Activated CD4-positive, CD25-positive, alpha-beta regulatory T cell treated with anti-CD3 and anti-CD28 coated beads, Interleukin-2, amount 50 U/mL, for 16 hours (primary cell): ENCODE measurements around the gene FXYD3.

Experiments used
- DNase-seq: peaks from one replicate; pipeline ENCODE4 v3.0.0-alpha.2; 2020; ENCODE audit warnings: low read depth, low spot score

The FXYD3 gene

DNA sequence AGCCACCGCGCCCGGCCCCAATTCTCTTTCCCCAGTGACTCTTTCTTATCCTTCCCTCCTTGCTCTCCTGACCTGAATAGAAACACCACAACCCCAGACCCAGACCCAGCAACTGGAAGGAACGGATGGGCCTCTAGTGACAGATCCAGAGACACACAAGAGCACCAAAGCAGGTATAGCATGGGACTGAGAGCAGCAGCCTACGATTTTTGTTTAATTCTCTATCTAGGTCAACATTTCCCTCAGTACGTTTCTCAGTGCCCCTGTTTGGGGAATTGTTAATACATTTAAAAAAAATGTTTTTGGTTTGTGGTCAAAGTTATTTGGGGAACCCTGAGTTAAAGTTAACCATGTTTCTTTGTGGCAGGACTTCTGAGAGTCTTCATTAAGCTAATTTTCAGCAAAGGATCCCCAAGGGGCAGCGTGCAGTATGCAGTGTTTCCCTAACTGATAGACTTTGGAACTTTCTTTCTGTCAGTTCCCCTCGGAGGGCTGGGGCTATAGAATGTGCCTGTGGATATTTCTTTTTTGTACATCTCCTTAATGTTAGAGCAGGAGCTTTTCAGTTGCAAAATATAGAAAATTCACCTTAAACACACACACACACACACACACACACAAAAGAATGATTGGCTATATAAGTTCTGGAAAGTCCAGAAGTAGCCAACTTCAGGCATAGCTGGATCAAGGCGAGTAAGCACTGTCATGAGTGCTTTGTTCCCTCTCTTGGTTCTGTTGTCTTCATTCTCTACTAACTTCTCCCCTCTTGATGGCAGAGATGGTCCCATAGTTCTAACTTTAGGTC is 45.2 kb downstream of the FXYD3 start:
- no peak for DNase-seq

DNA sequence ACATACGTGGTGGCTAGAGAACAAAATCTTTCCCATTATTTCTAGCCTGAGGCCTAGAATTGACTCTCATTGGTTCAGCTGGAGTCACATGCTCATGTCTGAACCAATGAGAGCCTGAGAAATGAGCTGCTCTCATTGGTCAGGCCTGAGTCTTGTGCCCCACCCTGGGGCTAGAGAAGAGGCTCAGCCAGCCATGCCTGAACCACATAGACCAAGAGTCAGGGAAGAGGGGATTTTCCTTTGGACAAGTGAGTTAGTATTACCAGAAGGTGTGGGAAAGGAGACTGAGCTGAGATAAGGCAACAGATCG is 45.8 kb downstream of the FXYD3 start:
- no peak for DNase-seq

DNA sequence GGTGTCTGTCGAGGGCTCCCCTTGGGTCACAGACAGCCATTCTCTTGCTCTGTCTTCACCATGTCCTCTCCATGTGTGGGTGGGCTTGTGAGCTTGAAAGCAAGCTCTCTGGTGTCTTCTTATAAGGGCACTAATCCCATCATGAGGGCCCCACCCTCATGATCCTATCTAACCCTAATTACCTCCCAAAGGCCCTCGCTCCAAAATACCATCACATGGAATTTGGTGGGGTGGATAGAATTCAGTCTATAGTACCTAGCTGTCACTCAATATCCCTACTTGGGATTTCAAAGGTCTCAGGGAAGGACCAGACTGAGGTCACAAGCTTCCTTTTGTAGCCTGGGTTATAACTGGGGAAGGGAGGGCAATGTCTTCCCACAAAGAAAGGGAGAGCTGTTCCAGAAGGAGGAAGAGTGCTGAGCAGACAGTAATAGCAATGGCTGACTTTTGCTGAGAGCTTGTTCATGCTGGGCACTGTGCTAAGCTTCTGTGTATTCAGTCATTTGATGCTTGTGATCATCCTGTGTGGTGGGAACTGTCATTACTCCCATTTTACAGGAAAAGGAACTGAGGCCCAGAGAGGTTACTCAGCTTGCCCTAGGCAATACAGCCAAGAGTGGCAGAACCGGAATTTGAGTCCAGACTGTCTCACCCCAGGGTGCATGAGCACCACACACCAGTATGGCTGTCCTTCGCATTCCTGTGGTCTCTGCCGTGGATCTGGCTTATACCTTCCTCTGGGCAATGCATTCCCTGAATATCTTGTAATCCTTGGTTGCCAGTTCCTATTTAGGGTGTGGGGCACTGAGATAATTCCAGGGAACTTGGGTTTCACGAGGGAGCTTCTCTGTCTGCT is 47.1 kb downstream of the FXYD3 start:
- no peak for DNase-seq

DNA sequence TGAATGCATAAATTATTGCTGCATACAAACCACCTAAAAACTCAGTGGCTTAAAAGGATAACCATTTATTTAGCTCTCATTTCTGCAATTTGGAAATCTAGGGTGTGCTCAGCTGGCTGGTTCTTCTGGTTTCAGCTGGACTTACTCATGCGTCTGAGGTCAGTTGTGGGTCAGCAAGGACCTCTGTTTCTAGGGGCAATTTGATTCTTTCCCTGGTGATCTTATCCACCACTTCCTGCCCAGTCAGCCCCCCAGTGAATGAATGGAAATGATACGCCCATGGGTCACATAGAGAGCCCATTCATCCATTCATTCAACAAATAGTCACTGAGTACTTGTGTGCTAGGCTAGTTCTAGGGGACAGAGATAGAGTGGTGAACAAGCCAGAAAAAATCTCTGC is 48.8 kb downstream of the FXYD3 start:
- DNase-seq: no peak

DNA sequence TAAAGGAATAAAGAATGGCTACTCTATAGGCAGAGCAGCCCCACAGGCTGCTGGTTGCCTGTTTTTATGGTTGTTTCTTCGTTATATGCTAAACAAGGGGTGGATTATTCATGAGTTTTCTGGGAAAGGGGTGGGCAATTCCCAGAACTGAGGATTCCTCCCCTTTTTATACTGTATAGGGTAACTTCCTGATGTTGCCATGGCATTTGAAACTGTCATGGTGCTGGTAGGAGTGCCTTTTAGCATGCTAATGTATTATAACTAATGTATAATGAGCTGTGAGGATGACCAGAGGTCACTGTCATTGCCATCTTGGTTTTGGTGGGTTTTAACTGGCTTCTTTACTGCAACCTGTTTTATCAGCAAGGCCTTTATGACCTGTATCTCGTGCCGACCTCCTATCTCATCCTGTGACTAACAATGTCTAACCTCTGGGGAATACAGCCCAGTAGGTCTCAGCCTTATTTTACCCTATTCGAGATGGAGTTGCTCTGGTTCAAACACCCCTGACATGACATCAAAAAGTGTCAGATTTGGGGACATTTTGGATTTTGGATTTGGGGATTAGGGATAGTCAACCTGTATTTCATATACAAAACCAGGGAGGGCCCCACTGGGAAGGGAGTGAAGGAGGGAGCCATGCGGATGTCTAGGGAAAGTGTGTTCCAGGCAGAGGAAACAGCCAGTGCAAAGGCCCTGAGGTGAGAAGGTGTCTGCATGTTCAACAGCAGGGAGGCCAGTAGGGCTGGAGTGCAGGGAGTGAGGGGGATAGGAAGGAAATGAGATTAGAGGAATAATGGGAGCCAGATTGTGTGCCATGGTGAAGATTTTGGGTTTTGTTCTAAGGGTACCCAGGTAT is 49.8 kb downstream of the FXYD3 start:
- no peak for DNase-seq

DNA sequence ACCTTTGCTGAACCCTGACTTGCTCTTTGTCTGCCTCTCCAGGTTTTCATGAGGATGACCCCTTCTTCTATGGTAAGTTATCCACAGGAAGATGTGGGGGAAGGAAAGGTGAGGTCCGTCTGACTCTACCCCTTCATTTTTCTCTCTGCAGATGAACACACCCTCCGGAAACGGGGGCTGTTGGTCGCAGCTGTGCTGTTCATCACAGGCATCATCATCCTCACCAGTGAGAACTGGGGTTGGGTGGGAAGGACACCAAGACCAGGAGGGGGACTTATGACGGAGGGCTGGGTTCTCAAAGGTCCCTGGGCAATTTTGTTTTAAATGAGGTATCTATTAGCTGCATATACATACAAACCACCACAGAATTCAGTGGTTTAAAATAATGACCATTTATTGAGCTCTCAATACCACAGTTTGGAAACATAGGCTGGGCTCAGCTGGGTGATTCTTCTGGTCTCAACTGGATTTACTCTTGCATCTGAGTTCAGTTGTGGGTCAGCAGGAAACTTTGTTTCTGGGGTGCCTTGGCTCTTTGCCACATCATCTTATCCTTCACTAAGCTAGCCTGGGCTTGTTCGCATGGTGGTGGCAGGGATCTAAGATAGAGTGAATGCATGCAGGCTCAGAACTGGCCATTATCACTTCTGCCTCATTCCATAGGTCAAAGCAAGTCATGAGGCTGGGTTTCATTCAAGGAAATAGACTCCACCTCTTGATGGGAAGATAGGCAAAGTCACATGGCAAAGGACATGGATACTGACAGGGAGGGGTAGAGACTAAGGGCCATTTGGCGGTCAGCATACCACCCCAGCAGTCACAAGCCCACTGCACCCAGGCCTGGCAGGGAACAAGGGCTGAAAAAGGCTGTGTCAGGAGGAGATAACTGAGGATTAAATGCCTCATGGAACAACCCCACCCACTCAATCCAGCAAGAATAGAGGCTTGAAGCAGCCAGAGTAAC is 50.8 kb downstream of the FXYD3 start:
- DNase-seq: no peak

DNA sequence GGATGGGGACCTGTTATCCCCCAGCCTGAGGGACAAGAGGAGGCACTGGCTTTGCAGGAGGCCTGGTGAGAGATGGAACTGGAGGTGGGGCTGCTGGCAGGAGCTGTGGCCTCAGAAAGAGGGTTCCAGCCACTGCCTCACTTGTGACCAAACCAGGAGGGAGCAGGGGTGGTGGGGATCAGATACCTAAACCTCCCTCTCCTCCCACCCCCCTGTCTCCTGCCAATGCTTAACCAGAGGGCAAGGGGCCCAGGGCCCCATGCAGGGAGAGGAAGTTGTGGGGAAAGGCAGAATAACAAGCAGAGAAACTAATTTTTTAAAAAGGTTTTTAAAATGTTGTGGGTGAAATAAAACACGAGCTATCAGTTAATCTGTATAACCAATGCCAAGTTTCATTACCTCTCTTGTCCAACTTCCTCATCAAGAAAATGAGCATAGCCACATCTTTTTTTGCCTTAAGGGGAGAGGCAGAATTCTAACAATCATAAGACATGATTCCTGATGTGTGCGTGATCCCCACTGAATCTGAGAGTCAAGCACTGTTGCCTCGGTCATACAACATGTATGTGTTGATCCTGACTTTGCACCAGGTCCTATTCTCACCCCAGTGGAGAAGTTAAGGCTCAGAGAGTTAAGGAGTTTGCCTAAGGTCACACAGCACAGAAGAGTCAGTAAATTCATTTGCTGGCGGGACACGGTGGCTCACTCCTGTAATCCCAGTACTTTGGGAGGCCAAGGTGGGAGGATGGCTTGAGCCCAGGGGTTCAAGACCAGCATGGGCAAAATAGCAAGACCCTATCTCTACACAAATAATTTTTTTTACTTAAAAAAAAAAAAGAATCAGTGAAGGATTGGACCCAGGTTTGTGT is 51.9 kb downstream of the FXYD3 start:
- no peak for DNase-seq

DNA sequence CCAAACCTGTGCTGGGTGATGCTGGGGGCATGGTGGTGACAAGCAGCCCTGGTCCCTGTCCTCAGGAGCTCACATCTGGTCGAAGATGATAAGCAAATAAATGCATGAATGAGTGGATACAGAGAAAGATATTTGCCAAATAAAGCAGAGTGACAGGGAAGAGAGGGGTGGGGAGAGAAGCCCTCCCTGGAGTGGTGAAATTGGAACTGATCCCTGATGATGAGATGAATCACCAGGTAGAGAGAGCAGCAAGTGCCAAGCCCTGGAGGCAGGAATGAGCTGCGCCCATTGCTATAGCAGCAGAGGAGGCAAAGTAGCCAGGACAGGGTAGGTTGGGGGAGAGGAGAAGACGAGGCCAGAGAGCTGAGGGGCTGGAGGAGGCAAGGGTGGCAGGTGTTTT is 52.6 kb downstream of the FXYD3 start:
- no peak for DNase-seq

DNA sequence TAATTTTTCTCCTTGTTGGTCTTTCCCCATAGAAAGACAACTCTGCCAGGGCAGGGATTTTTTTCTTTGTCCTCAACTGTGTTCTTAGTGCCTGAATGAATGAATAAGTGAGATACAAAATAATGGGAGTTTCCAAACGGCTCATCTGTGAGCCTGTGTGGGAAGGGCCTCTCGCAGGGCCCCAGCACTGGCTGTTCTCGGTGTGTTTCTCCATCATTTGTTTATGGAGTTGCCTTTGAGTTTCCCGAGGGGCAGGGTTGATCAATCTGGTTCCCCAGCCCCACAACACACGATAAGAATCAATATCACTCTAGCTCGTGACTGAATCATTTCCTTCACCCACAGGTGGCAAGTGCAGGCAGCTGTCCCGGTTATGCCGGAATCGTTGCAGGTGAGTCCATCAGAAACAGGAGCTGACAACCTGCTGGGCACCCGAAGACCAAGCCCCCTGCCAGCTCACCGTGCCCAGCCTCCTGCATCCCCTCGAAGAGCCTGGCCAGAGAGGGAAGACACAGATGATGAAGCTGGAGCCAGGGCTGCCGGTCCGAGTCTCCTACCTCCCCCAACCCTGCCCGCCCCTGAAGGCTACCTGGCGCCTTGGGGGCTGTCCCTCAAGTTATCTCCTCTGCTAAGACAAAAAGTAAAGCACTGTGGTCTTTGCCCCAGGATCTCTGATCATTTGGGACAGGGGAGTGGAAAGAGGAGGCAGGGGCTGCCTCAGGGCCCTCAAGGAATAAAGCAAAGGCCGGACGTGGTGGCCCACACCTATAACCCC is 53.8 kb downstream of the FXYD3 start:
- DNase-seq: no peak

DNA sequence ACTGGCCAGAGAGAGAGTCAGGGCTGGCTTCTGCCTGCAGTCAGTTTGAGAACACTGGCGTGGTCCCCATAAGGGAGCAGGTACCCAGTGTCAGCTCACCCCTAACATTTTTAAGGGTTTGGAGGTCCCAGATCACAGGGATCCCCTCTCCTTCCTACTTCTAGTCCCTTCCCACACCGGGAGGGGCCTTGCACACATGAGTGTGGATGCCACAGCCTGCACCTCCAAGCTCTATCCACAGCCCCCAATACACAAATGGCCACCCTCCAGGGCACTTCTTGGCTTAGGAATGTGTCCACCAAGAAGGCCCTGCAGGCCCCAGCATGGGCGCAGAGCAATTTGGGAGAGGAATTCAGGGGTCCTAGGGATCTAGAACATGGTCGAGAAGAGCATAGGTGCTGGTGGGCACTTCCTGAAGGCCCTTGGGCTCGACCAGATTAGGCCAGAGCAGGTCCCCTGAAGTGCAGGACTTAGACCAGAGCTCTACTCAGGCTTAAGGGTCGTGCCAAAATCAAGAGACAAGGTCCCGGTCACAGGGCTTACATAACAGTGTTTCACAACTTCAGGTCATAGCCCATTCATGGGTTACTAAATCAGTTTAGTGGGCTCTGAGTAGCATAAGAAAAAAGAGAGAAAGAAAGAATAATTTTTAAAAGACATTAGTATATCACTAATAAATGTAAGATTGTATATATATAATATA is 54.9 kb downstream of the FXYD3 start:
- DNase-seq: no peak

DNA sequence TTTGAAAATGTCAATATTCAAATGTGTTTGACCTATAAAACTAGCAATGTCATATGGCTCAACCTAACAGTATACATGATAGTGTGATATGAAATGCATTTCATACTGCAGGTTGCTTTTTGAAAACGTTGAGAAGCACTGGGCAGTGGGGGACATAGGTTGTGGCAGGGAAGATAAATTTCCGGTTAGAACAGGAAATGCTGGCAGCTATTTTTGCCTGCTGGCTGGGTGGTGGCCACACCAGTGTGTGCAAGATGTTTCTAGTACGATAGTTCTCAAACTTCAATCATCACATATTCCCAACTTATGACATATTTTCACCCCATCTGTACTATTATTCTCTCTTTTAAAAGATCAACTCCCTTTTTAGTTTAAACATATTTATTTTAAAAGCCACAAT is 56.1 kb downstream of the FXYD3 start:
- no peak for DNase-seq
